NOMO-1 treated with dmso at 0.1 percent for 144 hours (cell line): ENCODE data around the gene SETD1A.

Experiments used
- DNase-seq: peaks from one replicate; lab custom pipeline; 2025; ENCODE audit not compliant: unreplicated experiment; lab: John Stamatoyannopoulos, UW

SETD1A gene

DNA sequence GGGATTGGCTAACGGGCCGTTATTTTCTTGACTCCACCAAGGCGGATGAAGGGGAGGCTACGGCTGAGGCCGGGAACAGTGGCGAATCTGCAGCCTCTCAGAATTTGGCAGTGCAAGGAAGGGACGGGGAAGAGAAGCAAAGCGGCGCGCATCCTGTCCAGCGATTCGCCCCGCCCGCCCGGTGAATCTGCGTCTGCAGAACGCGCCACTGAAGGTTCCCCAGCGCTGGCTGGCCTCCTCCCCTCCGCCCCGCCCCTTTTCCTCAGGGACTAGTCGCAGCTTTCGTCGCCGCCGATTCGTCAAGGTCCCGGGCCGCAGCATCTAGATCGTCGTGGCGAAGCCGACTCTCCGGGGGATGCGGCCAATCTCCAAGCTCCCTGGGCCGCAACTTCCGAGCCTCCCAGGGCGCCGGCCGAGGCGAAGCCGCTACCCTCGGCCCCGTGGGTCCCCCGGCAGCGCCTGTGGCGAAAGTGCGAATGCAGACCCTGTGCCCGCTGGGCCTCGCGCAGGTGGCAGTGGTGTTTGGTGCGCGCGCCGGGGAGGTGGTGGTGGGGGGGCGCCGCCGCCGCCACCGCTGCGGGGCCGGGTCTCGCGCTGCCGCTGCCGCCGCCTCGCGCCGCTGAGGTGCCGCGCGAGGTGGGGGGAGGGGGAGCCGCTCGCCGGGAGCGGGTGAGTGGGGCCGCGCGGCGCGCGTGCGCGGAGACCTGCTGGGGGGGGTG is at the start of gene SETD1A:
TSS of gene SETD1A (plus strand) at position 299 of the 719 bp plus-strand sequence. CDS start 978 bp downstream, outside the sequence.
- peak; percentile 89 for DNase-seq

DNA sequence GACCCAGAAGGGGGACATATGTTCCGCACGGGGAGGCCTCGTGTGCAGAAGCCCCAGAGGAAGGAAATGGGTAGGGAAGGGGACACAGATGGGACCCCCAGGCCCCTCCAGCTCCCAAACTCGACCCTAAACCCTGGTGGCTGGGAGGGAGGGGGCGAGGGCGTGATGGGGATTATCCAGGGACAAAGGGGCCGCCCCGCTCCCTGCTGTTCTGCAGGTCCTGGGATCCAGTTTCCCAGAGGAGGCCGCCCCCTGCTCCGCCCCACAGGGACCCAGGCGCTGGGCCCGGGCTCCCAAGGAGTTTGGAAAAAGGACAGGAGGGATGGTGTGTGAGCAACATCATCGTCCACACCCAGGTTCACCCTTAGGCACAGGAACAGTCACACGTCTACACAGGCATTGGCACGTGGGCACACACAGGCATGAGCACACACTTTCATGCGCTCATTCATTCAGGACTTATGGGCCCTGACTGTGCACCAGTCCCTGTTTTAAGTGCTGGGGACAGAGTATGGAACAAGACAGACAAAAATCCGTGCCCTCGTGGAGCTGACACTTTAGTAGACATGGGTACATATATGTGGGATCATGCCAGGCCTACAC is 47.0 kb upstream of the SETD1A start:
- no peak for DNase-seq

DNA sequence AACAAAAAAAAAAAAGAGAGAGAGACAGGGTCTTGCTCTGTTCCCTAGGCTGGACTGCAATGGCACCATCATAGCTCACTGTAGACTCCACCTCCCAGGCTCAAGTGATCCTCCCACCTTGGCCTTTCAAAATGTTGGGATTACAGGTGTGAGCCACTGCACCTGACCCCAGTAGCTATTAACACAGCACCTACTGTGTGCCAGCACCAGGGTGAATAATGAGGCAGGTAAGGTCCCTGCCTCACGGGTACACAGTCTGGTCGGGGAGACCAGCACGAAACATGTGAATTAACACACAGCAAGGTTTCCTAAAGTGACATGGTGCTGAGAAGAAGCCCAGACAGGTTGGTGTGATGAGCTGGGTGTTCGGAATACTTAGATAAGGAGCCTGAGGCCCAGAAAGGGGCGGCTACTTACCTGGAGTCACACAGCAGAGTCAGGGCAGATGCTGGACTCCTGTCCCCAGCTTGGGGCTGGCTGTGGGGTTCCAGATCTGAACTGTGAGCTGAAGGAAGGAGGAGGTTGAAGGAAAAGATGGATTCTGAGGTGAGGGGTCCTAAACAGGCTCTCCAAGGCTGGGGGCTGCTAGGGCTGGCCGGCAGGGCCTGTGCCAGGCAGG is 44.7 kb upstream of the SETD1A start:
- no peak for DNase-seq

DNA sequence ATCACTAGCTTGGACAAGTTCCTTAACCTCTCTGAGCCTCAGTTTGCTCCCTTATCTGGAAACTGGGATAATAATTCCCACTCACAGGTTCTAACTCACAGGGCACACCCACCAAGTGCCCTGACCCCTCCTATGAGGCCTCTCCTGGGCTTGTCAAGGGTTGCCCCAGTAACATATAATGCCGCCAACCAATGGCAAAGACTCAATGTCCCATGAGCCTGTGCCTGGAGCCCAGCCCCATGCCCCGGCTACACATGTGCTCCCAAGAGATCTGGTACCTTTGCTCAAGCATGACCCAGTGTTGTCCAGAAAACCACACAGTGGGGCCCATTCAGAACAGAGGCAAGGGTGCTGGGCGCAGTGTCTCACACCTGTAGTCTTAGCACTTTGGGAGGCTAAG is 42.7 kb upstream of the SETD1A start:
- DNase-seq = no peak

DNA sequence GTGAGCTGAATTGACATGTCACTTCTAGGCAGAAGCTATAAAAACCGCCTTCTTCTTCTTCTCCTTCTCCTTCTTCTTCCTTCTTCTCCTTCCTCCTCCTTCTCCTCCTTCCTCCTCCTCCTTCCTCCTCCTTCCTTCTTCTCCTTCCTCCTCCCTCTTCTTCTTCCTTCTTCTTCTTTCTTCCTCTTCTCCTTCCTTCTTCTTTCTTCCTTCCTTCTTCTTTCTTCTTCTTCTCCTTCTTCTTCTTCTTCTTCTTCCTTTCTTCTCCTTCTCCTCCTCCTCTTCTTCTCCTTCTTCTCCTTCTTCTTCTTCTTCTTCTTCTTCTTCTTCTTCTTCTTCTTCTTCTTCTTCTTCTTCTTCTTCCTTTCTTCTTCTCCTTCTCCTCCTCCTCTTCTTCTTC is 38.9 kb upstream of the SETD1A start:
- no peak for DNase-seq

DNA sequence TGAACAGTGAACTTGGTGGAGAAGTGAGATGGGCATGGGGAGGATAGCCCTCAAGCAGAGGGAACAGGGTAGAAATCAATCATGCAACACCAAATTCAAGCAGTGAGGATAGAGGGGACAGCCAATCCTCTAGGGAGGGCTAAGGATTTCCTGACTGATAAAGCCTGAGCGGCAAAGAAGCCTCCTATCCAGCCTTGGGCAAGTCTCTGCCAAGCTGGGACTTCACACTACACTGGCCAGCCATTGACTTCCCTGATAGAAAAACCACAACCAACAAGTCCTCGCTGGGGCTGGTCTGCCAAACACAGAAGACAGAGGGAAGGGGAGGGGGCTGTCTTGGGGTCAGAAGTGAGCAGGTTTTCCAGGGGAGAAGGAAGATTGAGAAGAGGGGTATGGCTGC is 36.7 kb upstream of the SETD1A start:
- DNase-seq = no peak

DNA sequence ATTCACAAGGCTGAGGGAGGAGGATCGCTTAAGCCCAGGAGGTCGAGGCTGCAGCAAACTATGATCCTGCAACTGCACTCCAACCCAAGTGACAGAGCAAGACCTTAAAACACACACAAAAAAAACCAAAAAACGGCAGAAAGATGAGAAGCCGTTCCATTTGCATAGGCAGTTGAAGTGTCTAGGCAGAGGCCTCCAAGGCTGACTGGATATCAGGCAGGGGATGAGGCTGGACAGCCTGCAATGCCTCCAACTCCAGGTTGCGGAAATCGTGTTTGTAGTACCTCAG is 36.2 kb upstream of the SETD1A start:
- DNase-seq = no peak

DNA sequence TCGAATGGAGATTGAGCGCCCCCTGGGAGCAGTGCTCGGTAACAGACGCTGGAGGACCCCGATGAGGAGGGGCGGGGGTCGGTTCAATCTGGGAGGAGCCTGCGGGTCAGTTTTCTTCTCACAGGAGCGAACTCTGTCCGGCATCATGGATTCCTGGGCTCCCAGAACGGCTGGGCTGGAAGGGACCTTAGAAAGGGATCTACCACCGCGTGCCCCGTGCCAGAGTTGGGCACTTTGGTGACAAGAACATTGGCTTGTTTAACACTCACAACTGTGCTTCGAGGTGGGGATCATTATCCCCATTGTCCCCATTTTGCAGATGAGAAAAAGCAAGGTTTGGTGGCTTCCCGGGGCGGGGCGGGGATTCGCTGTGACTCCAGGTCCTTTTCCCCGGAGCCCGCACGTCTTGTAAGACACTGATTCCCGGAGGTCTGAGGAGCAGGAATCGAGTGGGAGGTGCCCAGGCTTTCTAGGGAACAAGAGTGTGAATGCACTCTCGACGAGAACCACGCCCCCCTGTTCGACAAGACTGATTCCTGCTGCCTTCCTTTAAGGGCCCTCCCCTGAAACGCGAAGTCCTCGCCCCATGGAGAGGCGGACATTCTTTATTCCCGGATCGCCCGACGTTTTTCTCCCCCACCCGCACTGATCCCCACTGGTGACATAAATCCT is 35.7 kb upstream of the SETD1A start:
- peak; percentile 69 for DNase-seq

DNA sequence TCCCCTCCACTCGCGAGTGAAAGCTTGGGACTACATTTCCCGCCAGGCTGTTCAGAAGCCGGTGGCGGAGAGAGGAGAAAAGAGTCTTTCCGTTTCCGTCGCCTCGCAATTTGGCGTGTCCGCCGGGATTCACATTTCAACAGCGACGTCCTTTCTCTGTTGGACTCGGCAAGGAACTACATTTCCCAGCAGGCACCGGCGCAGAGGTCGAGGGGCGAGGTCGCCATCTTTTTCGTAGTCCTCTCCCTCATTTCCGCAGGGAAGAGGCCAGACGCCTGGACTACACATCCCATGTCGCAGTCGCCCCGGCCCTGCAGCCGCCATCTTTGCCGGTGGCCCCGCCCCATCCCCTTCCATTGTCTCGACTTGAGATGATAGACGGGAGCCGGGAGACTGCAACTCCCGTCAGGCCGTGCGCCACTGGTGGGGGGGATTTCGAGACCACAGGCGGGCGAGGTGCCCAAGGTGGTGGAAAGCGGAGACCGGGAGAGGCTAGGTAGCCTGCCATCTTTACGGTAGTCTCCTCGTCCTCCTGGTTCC is 35.1 kb upstream of the SETD1A start:
- DNase-seq = peak; percentile 99

DNA sequence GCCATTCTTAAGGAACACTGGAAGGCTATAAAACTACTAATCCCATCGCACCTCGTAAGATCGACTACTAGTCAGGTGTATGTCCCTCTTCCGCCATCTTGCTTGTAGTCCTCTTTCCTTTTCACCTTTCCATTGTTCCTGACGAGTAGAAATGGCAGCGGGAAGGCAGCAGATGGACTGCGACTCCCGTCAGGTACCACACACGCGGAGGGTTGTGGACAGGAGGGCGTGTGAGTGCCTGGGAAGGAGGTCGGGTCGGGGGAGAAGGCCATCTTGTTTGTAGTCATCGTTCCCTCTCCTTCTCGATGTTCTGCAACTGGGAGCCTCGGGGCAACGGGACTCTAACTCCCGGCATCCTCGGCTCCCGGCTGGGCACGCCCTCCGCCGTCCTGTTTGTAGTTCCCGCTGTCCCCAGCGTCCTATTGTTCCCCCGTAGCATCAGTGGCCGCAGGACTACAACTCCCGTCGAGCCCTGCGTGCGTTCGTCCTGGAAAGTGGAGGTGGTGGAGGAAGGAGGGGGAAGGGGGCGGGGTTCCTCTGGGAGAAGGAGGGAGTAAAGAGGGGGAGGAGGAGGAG is 34.5 kb upstream of the SETD1A start:
- peak; percentile 97 for DNase-seq

DNA sequence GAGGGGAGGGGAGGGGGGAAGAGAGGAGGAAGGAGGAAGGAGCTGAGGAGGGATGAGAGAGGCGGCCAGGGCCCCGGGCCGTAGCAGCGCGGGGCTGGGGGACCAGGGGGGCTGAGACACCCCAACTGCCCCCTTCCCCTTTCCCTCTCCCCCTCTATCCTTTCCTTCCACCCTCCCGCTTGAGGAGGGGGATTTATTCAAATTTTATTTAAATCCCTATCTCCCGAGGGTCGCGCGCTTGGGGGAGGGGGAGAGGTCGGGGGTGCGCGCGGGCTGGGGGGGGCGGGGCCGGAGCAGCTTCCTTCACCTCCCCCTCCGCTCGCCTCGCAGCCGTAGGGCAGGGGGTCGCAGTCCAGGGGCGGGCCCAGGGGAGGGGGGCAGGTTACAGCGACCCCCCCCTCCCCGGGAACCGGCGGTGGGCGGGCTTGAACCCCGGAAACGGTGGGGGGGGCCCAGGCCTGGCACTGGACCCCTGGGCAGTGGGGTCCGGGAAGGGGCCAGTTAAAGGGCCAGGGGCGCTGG is 33.9 kb upstream of the SETD1A start, which contains the start of gene FBXL19:
TSS of gene FBXL19 (plus strand) at position 19 of the 522 bp plus-strand sequence. CDS start 2,183 bp downstream, outside the sequence.
- DNase-seq = no peak

DNA sequence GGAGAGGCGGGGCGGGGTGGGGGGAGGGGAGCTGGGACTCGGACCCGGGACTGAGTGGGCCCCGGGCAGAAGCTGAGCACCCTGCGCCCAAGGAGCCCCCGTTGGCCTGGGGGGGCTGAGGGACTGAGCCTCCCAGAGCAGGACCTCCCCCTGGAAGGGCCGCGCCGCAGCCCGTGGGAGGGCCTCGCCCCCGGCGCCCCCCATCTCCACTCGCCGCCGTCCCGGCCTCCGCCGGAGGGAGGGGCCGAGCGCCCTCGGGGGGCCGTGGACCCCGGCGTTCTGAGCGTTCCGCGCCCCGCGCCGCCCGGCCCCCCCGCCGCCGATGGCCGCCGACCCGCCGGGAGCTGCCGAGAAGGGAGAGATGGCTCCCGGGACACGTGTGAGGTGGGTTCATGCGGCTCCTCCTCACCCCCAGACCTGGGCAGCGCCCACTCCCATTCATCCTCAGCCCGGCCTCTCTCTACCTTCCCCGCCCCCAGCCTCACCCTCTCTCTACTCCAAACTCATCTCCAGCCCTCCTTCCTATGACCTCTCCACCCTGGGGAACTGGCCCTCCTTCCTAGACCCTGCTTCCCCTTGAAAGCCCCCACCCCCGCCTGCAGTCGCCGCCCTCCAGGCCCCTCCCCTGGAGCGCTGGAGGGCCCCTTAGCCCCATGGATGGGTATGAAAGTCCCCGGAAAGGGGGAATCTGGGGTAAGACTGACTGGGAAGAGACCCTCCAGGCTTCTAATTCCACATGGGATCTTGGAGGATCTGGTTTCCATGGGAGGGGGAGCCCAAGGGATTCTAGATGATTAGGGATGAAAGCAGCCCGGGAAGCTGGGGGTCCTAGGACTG is 33.3 kb upstream of the SETD1A start:
- DNase-seq = no peak

DNA sequence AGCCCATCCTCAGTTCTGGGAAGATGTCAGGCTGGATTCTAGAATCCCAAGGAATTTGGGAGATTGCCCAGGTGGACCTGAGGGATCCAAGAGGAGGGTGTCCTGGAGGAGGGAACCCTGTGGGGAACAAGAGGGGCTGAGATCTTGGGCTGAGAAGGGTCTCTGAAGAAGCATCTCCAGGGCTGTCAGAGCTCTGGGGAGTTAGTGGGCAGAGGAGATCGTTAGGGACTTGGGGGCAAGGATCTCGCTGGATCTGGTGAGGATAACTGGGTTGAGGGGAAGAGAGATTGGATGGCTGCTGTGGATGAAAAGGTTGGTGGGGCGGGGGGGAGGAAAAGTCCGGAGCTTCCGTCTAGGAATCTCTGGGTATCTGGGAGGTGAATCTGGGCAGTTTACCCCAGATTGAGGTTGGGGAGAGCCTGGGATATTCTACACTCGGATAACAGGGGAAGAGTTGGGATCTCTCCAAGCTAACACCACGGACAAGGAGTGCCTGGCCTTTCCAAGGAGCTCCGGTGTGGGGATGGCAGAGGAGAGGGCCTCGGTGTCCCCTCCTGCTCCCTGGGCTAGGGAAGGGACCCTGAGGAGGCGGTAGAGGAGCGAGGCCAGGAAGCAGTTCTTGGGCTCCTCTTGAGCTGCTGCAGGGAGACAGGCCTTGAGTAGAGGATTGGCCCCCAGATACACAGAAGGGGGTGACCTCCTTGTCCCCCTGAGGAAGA is 32.5 kb upstream of the SETD1A start:
- no peak for DNase-seq

DNA sequence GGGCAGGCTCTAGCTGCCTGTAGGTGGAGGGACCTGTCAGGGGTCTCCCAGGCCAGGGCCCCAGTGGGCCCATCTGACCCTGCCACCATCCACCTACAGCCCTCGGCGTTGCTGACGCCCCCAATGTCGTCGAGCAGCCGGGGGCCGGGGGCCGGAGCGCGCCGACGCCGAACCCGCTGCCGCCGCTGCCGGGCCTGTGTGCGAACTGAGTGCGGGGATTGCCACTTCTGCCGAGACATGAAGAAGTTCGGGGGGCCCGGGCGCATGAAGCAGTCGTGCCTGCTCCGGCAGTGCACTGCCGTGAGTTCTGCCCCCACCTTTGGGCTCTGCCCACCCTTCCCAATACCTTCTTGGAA is 31.9 kb upstream of the SETD1A start:
- no peak for DNase-seq

DNA sequence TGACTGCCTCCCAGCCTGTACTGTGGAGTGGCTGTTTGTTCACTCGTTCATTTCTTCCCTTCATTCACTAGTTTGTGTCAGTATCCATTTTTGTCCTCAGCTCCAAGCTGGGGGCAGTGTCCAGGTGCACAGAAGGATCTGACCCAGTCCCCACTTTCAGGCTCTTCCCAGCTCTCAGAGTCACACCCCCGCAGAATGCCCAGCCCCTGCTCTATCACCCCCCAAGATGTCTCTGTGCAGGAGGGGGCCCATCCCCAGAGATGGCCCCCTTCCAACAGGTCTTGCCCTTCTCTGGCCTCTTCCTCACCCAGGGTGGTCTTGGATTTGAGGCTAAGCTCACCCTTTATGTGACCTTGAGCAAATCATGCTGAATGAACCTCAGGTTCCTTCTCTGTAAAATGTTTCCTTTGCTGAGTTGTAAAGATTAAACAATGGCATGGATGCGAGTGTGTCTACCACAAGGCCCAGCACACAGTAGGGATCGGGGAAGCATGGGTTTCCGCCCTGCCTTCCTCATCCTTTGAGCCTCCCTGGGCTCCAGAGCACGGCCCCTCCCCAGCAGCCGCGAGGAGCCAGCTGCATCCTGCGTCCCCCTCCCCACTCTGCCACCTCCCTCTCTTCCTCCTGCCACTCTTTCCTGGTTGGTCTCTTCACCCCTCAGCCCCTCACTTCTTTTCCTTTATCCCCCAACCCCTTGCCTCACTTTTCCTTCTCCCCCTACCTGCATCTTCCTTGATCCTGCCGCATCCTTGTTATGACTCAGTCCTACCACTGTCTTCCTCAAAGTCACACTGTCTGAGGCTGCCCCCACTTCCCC is 31.4 kb upstream of the SETD1A start:
- no peak for DNase-seq

DNA sequence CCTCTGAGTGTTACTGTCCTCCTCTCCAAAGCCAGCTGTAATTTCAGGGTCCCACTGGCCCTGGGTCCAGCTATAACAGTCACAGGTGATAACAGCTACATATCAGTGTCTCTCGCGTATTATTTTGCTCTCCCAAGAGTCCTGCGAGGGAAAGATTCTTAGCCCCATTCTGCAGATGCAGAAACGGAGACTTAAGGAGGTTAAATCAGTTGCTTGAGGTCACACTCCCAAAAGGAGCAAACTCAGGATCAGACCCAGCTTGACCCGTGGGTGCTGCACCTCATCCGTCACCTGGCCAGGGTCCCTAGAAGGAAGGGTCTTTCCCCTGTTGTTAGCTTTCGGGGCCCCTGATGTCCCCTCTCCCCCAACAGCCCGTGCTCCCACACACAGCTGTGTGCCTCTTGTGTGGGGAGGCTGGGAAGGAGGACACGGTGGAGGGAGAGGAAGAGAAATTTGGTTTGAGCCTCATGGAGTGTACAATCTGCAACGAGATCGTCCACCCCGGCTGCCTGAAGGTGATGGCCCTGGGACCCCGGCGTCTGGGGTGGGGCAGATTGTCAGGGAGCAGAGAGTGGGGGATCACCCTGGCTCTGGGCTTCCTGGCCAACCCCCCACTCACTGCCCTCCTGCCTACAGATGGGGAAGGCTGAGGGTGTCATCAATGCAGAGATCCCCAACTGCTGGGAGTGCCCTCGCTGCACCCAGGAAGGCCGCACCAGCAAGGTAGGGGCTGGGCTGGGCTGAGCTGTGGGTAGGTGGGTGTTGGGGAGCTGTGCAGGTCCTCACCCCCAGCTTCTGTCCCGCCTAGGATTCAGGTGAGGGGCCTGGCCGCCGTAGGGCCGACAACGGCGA is 30.4 kb upstream of the SETD1A start:
- no peak for DNase-seq

DNA sequence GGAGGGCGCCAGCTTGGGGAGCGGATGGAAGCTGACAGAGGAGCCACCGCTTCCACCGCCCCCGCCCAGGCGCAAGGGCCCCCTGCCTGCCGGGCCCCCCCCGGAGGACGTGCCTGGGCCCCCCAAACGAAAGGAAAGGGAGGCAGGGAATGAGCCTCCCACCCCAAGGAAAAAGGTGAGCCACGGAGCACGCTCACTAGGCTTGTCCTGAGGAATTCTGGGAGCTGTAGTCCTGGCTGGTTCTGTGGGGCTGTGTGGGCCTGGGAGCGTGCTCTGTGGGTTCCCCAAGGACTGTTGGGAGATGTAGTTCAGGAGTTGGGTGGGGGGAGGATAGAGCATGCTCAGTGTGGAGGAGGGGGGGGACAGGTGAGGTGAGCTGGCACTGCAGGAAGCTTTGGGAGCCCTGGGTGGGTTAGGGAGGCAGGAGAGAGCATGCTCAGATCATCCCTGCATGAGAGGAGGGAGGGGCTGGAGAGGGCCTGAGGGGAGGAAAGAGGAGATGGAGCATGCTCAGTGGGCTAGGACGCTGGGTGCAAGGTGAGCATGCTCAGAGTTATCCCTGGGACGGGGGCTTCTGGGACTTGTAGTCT is 29.7 kb upstream of the SETD1A start:
- no peak for DNase-seq

DNA sequence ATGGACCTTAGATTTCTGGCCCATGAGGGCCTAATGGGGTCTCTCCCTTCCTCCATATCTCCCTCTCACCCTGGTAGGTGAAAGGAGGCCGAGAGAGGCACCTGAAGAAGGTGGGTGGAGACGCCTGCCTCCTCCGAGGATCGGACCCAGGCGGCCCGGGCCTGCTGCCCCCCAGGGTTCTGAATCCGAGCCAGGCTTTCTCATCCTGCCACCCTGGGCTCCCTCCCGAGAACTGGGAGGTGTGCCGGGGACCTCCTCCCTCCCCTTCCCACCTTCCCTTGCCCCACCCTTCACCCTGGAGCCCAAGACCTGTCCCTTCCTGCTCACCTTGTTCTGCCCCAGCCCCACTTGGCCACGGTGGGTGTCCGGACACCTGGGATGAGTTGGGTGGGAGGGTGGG is 29.2 kb upstream of the SETD1A start:
- DNase-seq = no peak
